Keratinocyte (primary cell): ENCODE results near the gene PKNOX2. TPM values are rescaled to one million over a fixed set of nuclear protein-coding genes. Genes with fewer than 3 reads are reported as not detected.

Source experiments
- DNase-seq: peaks from one replicate; pipeline ENCODE4 v3.0.0-alpha.2; 2011; ENCODE audit warnings: low read depth, missing footprints, low spot score
- FAIRE-seq: peaks from 2 replicates; lab custom pipeline; 2011; peaks lifted over from hg19 to GRCh38; lab: Jason Lieb, UNC
- H2AFZ ChIP-seq: 2 replicates; pipeline ENCODE4 v1.6.0; 2012; ENCODE audit warnings: low read length, control low read depth, inconsistent platforms; ENCODE audit not compliant: control insufficient read depth
- H3K27ac ChIP-seq: 2 replicates; pipeline ENCODE4 v1.5.1; 2011; ENCODE audit warnings: low read length; ENCODE audit not compliant: control insufficient read depth, insufficient read depth
- H3K27me3 ChIP-seq: 3 replicates; pipeline ENCODE4 v1.6.0; 2011; ENCODE audit warnings: low read length; ENCODE audit not compliant: control insufficient read depth, insufficient read depth; ENCODE audit errors: extremely low read depth
- H3K36me3 ChIP-seq, 2 experiments: 2 replicates in 1 of 2; 3 replicates in 1 of 2; pipeline ENCODE4 v1.5.1; 2011; ENCODE audit warnings: low read length in 2 of 2, mild to moderate bottlenecking in 1 of 2; ENCODE audit not compliant: control insufficient read depth in 2 of 2, insufficient read depth in 2 of 2; ENCODE audit errors: extremely low read depth in 1 of 2
- H3K4me1 ChIP-seq: 3 replicates; pipeline ENCODE4 v1.5.1; 2011; ENCODE audit warnings: low read length; ENCODE audit not compliant: control insufficient read depth, insufficient read depth; ENCODE audit errors: extremely low read depth
- H3K4me2 ChIP-seq: 3 replicates; pipeline ENCODE4 v1.6.0; 2011; ENCODE audit warnings: low read depth, low read length; ENCODE audit not compliant: control insufficient read depth, insufficient read depth; ENCODE audit errors: extremely low read depth
- H3K4me3 ChIP-seq, 3 experiments: fragments of 200-600 bp in 1 of 3; sonication (generic) in 1 of 3; 2 replicates in 2 of 3; 3 replicates in 1 of 3; pipeline ENCODE4 v1.5.1; 2011 to 2016; ENCODE audit warnings: low read length in 3 of 3, mild to moderate bottlenecking in 3 of 3, control low read depth in 2 of 3, inconsistent platforms in 1 of 3, low read depth in 1 of 3, mixed read lengths in 1 of 3, mixed run types in 1 of 3, moderate library complexity in 1 of 3; ENCODE audit not compliant: control insufficient read depth in 2 of 3, insufficient read depth in 2 of 3; ENCODE audit errors: extremely low read depth in 1 of 3
- H3K79me2 ChIP-seq: 2 replicates; pipeline ENCODE4 v1.6.0; 2012; ENCODE audit warnings: low read length; ENCODE audit not compliant: control insufficient read depth, insufficient read depth
- H3K9ac ChIP-seq: 3 replicates; pipeline ENCODE4 v1.6.0; 2011; ENCODE audit warnings: low read length; ENCODE audit not compliant: control insufficient read depth, insufficient read depth; ENCODE audit errors: extremely low read depth
- H3K9me1 ChIP-seq: 3 replicates; pipeline ENCODE4 v1.6.0; 2011; ENCODE audit warnings: low read length; ENCODE audit not compliant: control insufficient read depth, insufficient read depth; ENCODE audit errors: extremely low read depth
- H3K9me3 ChIP-seq: 2 replicates; pipeline ENCODE4 v1.5.1; 2012; ENCODE audit warnings: low read depth, low read length; ENCODE audit not compliant: control insufficient read depth
- H4K20me1 ChIP-seq: 3 replicates; pipeline ENCODE4 v1.6.0; 2011; ENCODE audit warnings: low read length; ENCODE audit not compliant: control insufficient read depth, insufficient read depth; ENCODE audit errors: extremely low read depth
- EZH2 ChIP-seq: IDR thresholded peaks from one replicate; pipeline ENCODE4 v1.6.1; 2012; ENCODE audit warnings: inconsistent platforms, mild to moderate bottlenecking, low read length, moderate library complexity
- dilution Hi-C: fragments of 300-500 bp; cut with MboI; formaldehyde crosslinking; loops from one replicate; pipeline ENCODE4 v1.7.0; 2020; ENCODE audit warnings: low sequenced_read_pairs; ENCODE audit not compliant: extremely low pct_ligation_motif_present
- polyA plus RNA-seq, 5 experiments: library from polyadenylated mRNA; depleted of rRNA in 3 of 5; stranded (reverse) in 3 of 5; stranded (forward) in 1 of 5; unstranded in 1 of 5; fragments of >200 nt; gene quantifications; 1 replicate in 1 of 5; 2 replicates in 3 of 5; 3 replicates in 1 of 5; pipeline versions ENCODE4 v1.2.1 to v1.2.3, GENCODE V29; 2011 to 2012; ENCODE audit warnings: missing spikeins in 2 of 5, low read depth in 1 of 5, low replicate concordance in 1 of 5
- TF ChIP-seq, protein P1 (sequence below), 3 experiments: IDR thresholded peaks in 1 of 3; conservative IDR thresholded peaks in 1 of 3; optimal IDR thresholded peaks in 1 of 3; 2 replicates in 2 of 3; 3 replicates in 1 of 3; pipeline versions ENCODE3 to v1.5.1; 2011; ENCODE audit warnings: low read length in 3 of 3, mild to moderate bottlenecking in 3 of 3, moderate library complexity in 2 of 3, control low read depth in 1 of 3, inconsistent platforms in 1 of 3; ENCODE audit not compliant: insufficient read depth in 2 of 3; ENCODE audit errors: extremely low read depth in 1 of 3

Gene PKNOX2
- polyA plus RNA-seq, 1 donor (not counting 4 experiments of a cell fraction or from before 2014, with no cell fraction given): 0.05 TPM

DNA sequence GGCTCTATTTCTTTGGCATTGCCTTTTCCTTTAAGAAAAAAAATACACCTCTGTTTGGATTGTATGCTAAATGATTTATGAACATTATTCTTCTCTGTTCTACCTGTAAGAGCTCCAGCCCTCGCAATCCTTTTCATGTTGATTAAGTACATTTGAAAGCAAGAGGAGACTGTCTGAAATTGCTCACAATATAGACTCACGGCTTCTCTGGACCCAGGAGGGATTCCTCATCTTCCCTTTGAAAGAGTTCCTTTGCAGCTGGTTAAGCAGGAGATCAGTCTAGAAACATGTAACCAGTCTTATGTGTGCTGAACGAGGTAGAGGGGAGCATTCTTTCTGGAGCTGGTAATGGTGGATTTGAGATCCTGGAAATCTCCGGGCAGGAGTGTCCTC lies 47.4 kb downstream of the PKNOX2 start:
- dilution Hi-C loops: no loop called here

DNA sequence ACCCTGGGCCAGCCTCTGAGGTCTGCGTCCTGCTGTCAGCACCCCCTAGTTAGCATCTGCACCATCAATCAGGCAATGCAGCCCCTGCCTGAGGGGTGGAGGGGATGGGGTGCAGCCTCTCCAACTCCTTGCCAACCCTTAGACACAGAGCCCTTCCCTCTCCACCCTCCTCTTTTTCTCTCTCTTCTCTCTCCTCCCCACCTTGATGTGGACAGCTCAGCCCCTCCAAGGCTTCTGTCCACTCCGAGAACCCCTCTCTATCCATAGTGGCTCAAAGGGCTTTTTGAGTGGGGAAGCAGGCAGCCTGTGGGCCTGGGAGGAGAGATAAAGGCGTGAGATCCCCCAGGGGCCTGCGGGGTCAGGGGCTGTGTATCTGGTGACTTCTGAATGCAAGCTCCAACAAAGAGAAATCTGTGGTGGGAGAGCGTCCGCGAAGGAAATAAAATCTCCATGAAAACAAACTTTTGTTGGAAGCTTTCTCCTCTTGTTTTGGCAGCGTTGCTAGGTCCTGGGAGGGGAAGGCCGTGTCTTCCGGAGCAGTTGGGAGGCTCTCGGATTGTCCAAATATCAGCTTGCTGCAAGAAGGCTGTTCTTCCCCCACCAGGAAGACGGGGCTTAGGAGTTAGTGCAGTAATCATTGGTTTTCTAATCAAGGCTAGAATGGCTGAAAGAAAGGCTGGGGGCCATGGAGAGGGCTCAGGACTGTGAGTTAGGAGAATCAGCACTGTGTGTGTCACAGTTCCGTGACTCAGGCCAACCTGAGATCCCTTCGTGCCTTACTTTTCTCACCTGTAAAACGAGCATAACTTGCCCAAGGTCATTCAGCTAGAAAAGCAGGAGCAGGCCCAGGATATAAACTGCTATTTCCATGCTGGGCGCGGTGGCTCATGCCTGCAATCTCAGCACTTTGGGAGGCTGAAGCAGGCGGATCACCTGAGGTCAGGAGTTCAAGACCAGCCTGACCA lies 50.3 kb downstream of the PKNOX2 start:
- Histone ChIP-seq H3K27ac (no peak overlapping the region), H3K9ac (no peak overlapping the region), H3K36me3 (no peaks in the 10 kb centered on the region), H3K9me3 (no peaks in the 10 kb centered on the region), H3K4me2 (no peak overlapping the region), H3K4me1 (no peaks in the 10 kb centered on the region), H3K79me2 (no peaks in the 10 kb centered on the region), H4K20me1 (no peaks in the 10 kb centered on the region), H3K27me3 (peaks cover 7% of the 10 kb centered on the region), H3K4me3 (no peak overlapping the region), H3K9me1 (no peaks in the 10 kb centered on the region), H2AFZ (no peak overlapping the region)
- TF ChIP-seq, protein P1, sequence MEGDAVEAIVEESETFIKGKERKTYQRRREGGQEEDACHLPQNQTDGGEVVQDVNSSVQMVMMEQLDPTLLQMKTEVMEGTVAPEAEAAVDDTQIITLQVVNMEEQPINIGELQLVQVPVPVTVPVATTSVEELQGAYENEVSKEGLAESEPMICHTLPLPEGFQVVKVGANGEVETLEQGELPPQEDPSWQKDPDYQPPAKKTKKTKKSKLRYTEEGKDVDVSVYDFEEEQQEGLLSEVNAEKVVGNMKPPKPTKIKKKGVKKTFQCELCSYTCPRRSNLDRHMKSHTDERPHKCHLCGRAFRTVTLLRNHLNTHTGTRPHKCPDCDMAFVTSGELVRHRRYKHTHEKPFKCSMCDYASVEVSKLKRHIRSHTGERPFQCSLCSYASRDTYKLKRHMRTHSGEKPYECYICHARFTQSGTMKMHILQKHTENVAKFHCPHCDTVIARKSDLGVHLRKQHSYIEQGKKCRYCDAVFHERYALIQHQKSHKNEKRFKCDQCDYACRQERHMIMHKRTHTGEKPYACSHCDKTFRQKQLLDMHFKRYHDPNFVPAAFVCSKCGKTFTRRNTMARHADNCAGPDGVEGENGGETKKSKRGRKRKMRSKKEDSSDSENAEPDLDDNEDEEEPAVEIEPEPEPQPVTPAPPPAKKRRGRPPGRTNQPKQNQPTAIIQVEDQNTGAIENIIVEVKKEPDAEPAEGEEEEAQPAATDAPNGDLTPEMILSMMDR (optimal IDR thresholded peaks at IDR 0.05 in 1 of 3, IDR thresholded peaks at IDR 0.05 in 1 of 3, conservative IDR thresholded peaks at IDR 0.05 in 1 of 3; ENCODE audit: extremely low read depth in 1 of 3, insufficient read depth in 2 of 3, low read length in 3 of 3): no peak
- TF ChIP-seq EZH2: no peak
- DNase-seq (no peak), FAIRE-seq (no peak)
- dilution Hi-C loops: no loop called here

More for the DNA sequence above, 47.4 kb downstream of the PKNOX2 start:
- Histone ChIP-seq H3K9me1 (no peaks in the 10 kb centered on the region), H3K4me1 (no peaks in the 10 kb centered on the region), H2AFZ (no peak overlapping the region), H3K9me3 (no peaks in the 10 kb centered on the region), H3K27ac (no peak overlapping the region), H3K4me2 (no peak overlapping the region), H3K36me3 (no peaks in the 10 kb centered on the region), H3K27me3 (peaks cover 7% of the 10 kb centered on the region), H3K4me3 (no peak overlapping the region), H4K20me1 (no peaks in the 10 kb centered on the region), H3K9ac (no peak overlapping the region), H3K79me2 (no peaks in the 10 kb centered on the region)
- no peak for FAIRE-seq
- TF ChIP-seq, protein P1 (optimal IDR thresholded peaks at IDR 0.05 in 1 of 3, IDR thresholded peaks at IDR 0.05 in 1 of 3, conservative IDR thresholded peaks at IDR 0.05 in 1 of 3; ENCODE audit: extremely low read depth in 1 of 3, insufficient read depth in 2 of 3, low read length in 3 of 3): no peak
- no peak for TF ChIP-seq EZH2
- no peak for DNase-seq
